ENCODE data around the gene CAB39. TPM values are rescaled to one million over a fixed set of nuclear protein-coding genes. Genes with fewer than 3 reads are reported as not detected.

CAB39 gene
- total and polyA plus RNA-seq, 2 donors (not counting 3 experiments of a cell fraction or from before 2014, with no cell fraction given): 25.7 to 53.7 TPM

GRCh38 chr2:230751062-230751461, 38.4 kb downstream of the CAB39 start:
- ChIA-PET POLR2A (no interaction called here), CTCF (no interaction called here)

GRCh38 chr2:230754200-230754599, 41.6 kb downstream of the CAB39 start:
- BruUV-seq (replicated peaks): no TSS peak
- Histone ChIP-seq H3K9me1 (replicated peaks; ENCODE audit: control insufficient read depth, extremely low read depth, insufficient read depth, low read length) (no peaks in the 10 kb centered on the region), H3K79me2 (ENCODE audit: control insufficient read depth, insufficient read depth, low read length) (peaks cover 92% of the 10 kb centered on the region), H3K4me3 (replicated peaks in 1 of 3; ENCODE audit: insufficient read depth in 1 of 3, low read depth in 1 of 3, low read length in 3 of 3) (no peak overlapping the region), H3K9me3 (replicated peaks; ENCODE audit: control insufficient read depth, insufficient read depth, low read length) (no peaks in the 10 kb centered on the region), H3K9ac (replicated peaks; ENCODE audit: extremely low read depth, insufficient read depth, low read length) (no peak overlapping the region), H3K36me3 (ENCODE audit: control insufficient read depth in 2 of 2, extremely low read depth in 1 of 2, insufficient read depth in 2 of 2, low read length in 2 of 2) (no peaks in the 10 kb centered on the region), H4K20me1 (replicated peaks; ENCODE audit: control insufficient read depth, extremely low read depth, insufficient read depth, low read length) (no peaks in the 10 kb centered on the region), H3K27ac (ENCODE audit: insufficient read depth, low read depth, low read length) (no peak overlapping the region), H2AFZ (ENCODE audit: low read depth, low read length) (no peak overlapping the region), H3K4me1 (ENCODE audit: control insufficient read depth, extremely low read depth, insufficient read depth, low read length) (peaks cover 10% of the 10 kb centered on the region), H3K4me2 (ENCODE audit: insufficient read depth, low read length) (no peak overlapping the region), H3K27me3 (ENCODE audit: control insufficient read depth in 2 of 2, insufficient read depth in 2 of 2, low read length in 2 of 2) (no peaks in the 10 kb centered on the region)
- ChIA-PET CTCF (no interaction called here), POLR2A (no interaction called here)
- TF ChIP-seq MYC (IDR thresholded peaks at IDR 0.05; ENCODE audit: low read depth, low read length) (no peak), CTCF (IDR thresholded peaks at IDR 0.05; ENCODE audit: extremely low read depth in 1 of 2, insufficient read depth in 1 of 2, low read depth in 1 of 2, low read length in 2 of 2) (no peak), MAX (IDR thresholded peaks at IDR 0.05; ENCODE audit: insufficient read depth, insufficient read length) (no peak), JUN (IDR thresholded peaks at IDR 0.05; ENCODE audit: borderline replicate concordance, insufficient read depth, insufficient read length, low read depth) (no peak), EZH2 (IDR thresholded peaks at IDR 0.05; ENCODE audit: borderline replicate concordance, low read depth, low read length, severe bottlenecking) (no peak), GATA2 (IDR thresholded peaks at IDR 0.05; ENCODE audit: insufficient read depth, insufficient read length, low read depth, low read length) (no peak), FOS (IDR thresholded peaks at IDR 0.05; ENCODE audit: borderline replicate concordance, insufficient read depth, low read length) (no peak), POLR2A (IDR thresholded peaks at IDR 0.05; ENCODE audit: low read depth, low read length) (no peak), POLR2AphosphoS5 (IDR thresholded peaks at IDR 0.05; ENCODE audit: insufficient read depth, low read depth, low read length) (no peak)
- DNase-seq (ENCODE audit: low read depth, low spot score): no peak
- intact Hi-C loops (cut with micrococcal nuclease): no loop called here
- FAIRE-seq: no peak
- dilution Hi-C loops (cut with MboI; ENCODE audit: extremely low pct_ligation_motif_present, low sequenced_read_pairs): no loop called here

More at GRCh38 chr2:230751062-230751461, 38.4 kb downstream of the CAB39 start:
- no peaks in the 10 kb centered on the region for H3K4me1 ChIP-seq (ENCODE audit: control insufficient read depth, extremely low read depth, insufficient read depth, low read length)
- no peak for TF ChIP-seq GATA2 (IDR thresholded peaks at IDR 0.05; ENCODE audit: insufficient read depth, insufficient read length, low read depth, low read length)
- no peak for TF ChIP-seq EZH2 (IDR thresholded peaks at IDR 0.05; ENCODE audit: borderline replicate concordance, low read depth, low read length, severe bottlenecking)
- no peak for TF ChIP-seq JUN (IDR thresholded peaks at IDR 0.05; ENCODE audit: borderline replicate concordance, insufficient read depth, insufficient read length, low read depth)
- peaks cover 93% of the 10 kb centered on the region for H3K79me2 ChIP-seq (ENCODE audit: control insufficient read depth, insufficient read depth, low read length)
- FAIRE-seq: no peak
- no peak overlapping the region for H3K4me2 ChIP-seq (ENCODE audit: insufficient read depth, low read length)
- intact Hi-C loops (cut with micrococcal nuclease): no loop called here
- H3K9ac ChIP-seq (replicated peaks; ENCODE audit: extremely low read depth, insufficient read depth, low read length): no peak overlapping the region
- H3K27me3 ChIP-seq (ENCODE audit: control insufficient read depth in 2 of 2, insufficient read depth in 2 of 2, low read length in 2 of 2): no peaks in the 10 kb centered on the region
- no TSS peak for BruUV-seq (replicated peaks)
- peak; percentile 24 for DNase-seq (ENCODE audit: low read depth, low spot score)
- no peak overlapping the region for H2AFZ ChIP-seq (ENCODE audit: low read depth, low read length)
- H3K9me3 ChIP-seq (replicated peaks; ENCODE audit: control insufficient read depth, insufficient read depth, low read length): no peaks in the 10 kb centered on the region
- H3K27ac ChIP-seq (ENCODE audit: insufficient read depth, low read depth, low read length): no peak overlapping the region
- dilution Hi-C loops (cut with MboI; ENCODE audit: extremely low pct_ligation_motif_present, low sequenced_read_pairs): no loop called here
- H4K20me1 ChIP-seq (replicated peaks; ENCODE audit: control insufficient read depth, extremely low read depth, insufficient read depth, low read length): no peaks in the 10 kb centered on the region
- H3K4me3 ChIP-seq (replicated peaks in 1 of 3; ENCODE audit: insufficient read depth in 1 of 3, low read depth in 1 of 3, low read length in 3 of 3): no peak overlapping the region
- peaks cover 0 to 3% of the 10 kb centered on the region in 2 experiments for H3K36me3 ChIP-seq (ENCODE audit: control insufficient read depth in 2 of 2, extremely low read depth in 1 of 2, insufficient read depth in 2 of 2, low read length in 2 of 2)
- no peaks in the 10 kb centered on the region for H3K9me1 ChIP-seq (replicated peaks; ENCODE audit: control insufficient read depth, extremely low read depth, insufficient read depth, low read length)

Measured in endothelial cell of umbilical vein (primary cell).